RWPE2 (cell line): ENCODE measurements around the gene KIF6.
A peak's percentile ranks its signal among the peaks of the same experiment; 100 is the strongest.

Source experiments
- ATAC-seq: fragments of 200-7000 bp; cut with Tn5 transposase; 3 replicates; pipeline ENCODE4 v1.9.1; 2021; ENCODE audit warnings: low read depth
- DNase-seq: peaks from one replicate; pipeline ENCODE4 v3.0.0-alpha.2; 2020; ENCODE audit warnings: low spot score
- H3K27ac ChIP-seq: fragments of 450-650 bp; 2 replicates; pipeline ENCODE4 v1.5.1; 2017; ENCODE audit warnings: mild to moderate bottlenecking; ENCODE audit not compliant: poor library complexity, severe bottlenecking
- H3K27me3 ChIP-seq: fragments of 250-450 bp; sonication (Bioruptor Pico); 2 replicates; pipeline ENCODE4 v1.5.1; 2021; ENCODE audit warnings: mild to moderate bottlenecking, moderate library complexity; ENCODE audit not compliant: insufficient read depth, poor library complexity, severe bottlenecking
- H3K36me3 ChIP-seq: fragments of 250-450 bp; sonication (Bioruptor Pico); 2 replicates; pipeline ENCODE4 v1.5.1; 2020; ENCODE audit warnings: low read depth, mild to moderate bottlenecking, moderate library complexity
- H3K4me1 ChIP-seq: fragments of 250-450 bp; sonication (Bioruptor Pico); 2 replicates; pipeline ENCODE4 v1.5.1; 2021; ENCODE audit warnings: mild to moderate bottlenecking, moderate library complexity; ENCODE audit not compliant: insufficient read depth, poor library complexity, severe bottlenecking
- H3K4me3 ChIP-seq: fragments of 250-450 bp; sonication (Bioruptor Pico); 2 replicates; pipeline ENCODE4 v1.5.1; 2021; ENCODE audit warnings: mild to moderate bottlenecking, moderate library complexity; ENCODE audit not compliant: severe bottlenecking
- H3K9me3 ChIP-seq: fragments of 250-450 bp; sonication (Bioruptor Pico); 2 replicates; pipeline ENCODE4 v1.5.1; 2021; ENCODE audit warnings: mild to moderate bottlenecking, moderate library complexity; ENCODE audit not compliant: severe bottlenecking
- CTCF ChIP-seq: fragments of 450-650 bp; IDR thresholded peaks from one replicate; pipeline ENCODE4 v1.5.1; 2017; ENCODE audit warnings: mild to moderate bottlenecking, moderate library complexity; ENCODE audit not compliant: poor library complexity, severe bottlenecking

Gene KIF6

GRCh38 chr6:39465539-39465938 is 259.7 kb downstream of the KIF6 start:
- Histone ChIP-seq H3K4me1 (no peaks in the 10 kb centered on the region), H3K9me3 (no peaks in the 10 kb centered on the region), H3K4me3 (no peak overlapping the region), H3K36me3 (no peaks in the 10 kb centered on the region), H3K27ac (no peak overlapping the region), H3K27me3 (no peaks in the 10 kb centered on the region)
- DNase-seq, result no peak
- no peak for TF ChIP-seq CTCF
- ATAC-seq, result no peak; the same call in 2 of the 3 replicates

GRCh38 chr6:39464067-39464466 is 261.1 kb downstream of the KIF6 start:
- Histone ChIP-seq H3K4me3 (no peak overlapping the region), H3K36me3 (no peaks in the 10 kb centered on the region), H3K27ac (no peak overlapping the region), H3K27me3 (no peaks in the 10 kb centered on the region), H3K9me3 (no peaks in the 10 kb centered on the region), H3K4me1 (no peaks in the 10 kb centered on the region)
- DNase-seq (no peak), ATAC-seq (no peak)
- no peak for TF ChIP-seq CTCF

GRCh38 chr6:39453956-39454524 is 271.2 kb downstream of the KIF6 start:
- Histone ChIP-seq H3K9me3 (peaks cover 3% of the 10 kb centered on the region), H3K27ac (peak overlapping the region; percentile 77), H3K4me1 (peaks cover 18% of the 10 kb centered on the region), H3K4me3 (no peak overlapping the region), H3K27me3 (no peaks in the 10 kb centered on the region), H3K36me3 (no peaks in the 10 kb centered on the region)
- ATAC-seq, result no peak
- no peak for DNase-seq
- no peak for TF ChIP-seq CTCF

- DNase-seq (no peak), ATAC-seq (no peak)
- no peaks in the 10 kb centered on the region for H3K27me3 ChIP-seq
- H3K4me3 ChIP-seq, result no peak overlapping the region
- no peaks in the 10 kb centered on the region for H3K36me3 ChIP-seq
- H3K4me1 ChIP-seq, result peaks cover 18% of the 10 kb centered on the region
- H3K9me3 ChIP-seq, result peaks cover 3% of the 10 kb centered on the region
- no peak for TF ChIP-seq CTCF
- H3K27ac ChIP-seq, result peak overlapping the region; percentile 77
Observed at GRCh38 chr6:39453241-39453640, 272.0 kb downstream of the KIF6 start.

- H3K4me3 ChIP-seq, result no peak overlapping the region
- peaks cover 18% of the 10 kb centered on the region for H3K4me1 ChIP-seq
- H3K27me3 ChIP-seq, result no peaks in the 10 kb centered on the region
- no peaks in the 10 kb centered on the region for H3K36me3 ChIP-seq
- no peak for TF ChIP-seq CTCF
- H3K27ac ChIP-seq, result peak overlapping the region; percentile 77
- H3K9me3 ChIP-seq, result peaks cover 3% of the 10 kb centered on the region
- ATAC-seq, result peak; percentile 77
- DNase-seq, result no peak
Observed at GRCh38 chr6:39452306-39453145, 272.7 kb downstream of the KIF6 start.
